Activated B cell treated with CpG ODN at 0.5 μM for 24 hours (primary cell): Measurements from ENCODE around the gene USP38. TPM values are rescaled to one million over a fixed set of nuclear protein-coding genes. Genes with fewer than 3 reads are reported as not detected.

ENCODE experiments used
- ATAC-seq: fragments of 200-7000 bp; cut with Tn5 transposase; one replicate; pipeline ENCODE4 v1.10.0; 2021; ENCODE audit warnings: low read depth, mild to moderate bottlenecking, moderate library complexity
- CTCF ChIA-PET: fragments of 350-600 bp; sonication (Branson Sonifier 250); formaldehyde crosslinking; loops from one replicate; lab custom pipeline; 2021; ENCODE audit warnings: antibody characterized with exemption; lab: Charles Lee
- POLR2A ChIA-PET: fragments of 350-600 bp; sonication (Branson Sonifier 250); formaldehyde crosslinking; loops from one replicate; lab custom pipeline; 2021; ENCODE audit warnings: antibody characterized with exemption; lab: Charles Lee
- DNase-seq: peaks from one replicate; pipeline ENCODE4 v3.0.0; 2022
- H3K27ac Mint-ChIP-seq: one replicate; pipeline ENCODE4 v1.8.0; 2020; ENCODE audit warnings: mixed read lengths
- H3K27me3 Mint-ChIP-seq: one replicate; pipeline ENCODE4 v1.8.0; 2021; ENCODE audit warnings: mixed read lengths
- H3K36me3 Mint-ChIP-seq: one replicate; pipeline ENCODE4 v1.8.0; 2021; ENCODE audit warnings: low read depth, mixed read lengths
- H3K4me1 Mint-ChIP-seq: one replicate; pipeline ENCODE4 v1.8.0; 2021; ENCODE audit warnings: mixed read lengths
- H3K4me3 Mint-ChIP-seq: one replicate; pipeline ENCODE4 v1.8.0; 2020; ENCODE audit warnings: mild to moderate bottlenecking, mixed read lengths
- H3K9me3 Mint-ChIP-seq: one replicate; pipeline ENCODE4 v1.8.0; 2020; ENCODE audit warnings: mixed read lengths
- intact Hi-C: fragments of 100-400 bp; cut with micrococcal nuclease; formaldehyde crosslinking; loops from one replicate; pipeline ENCODE4 v1.15.1; 2024
- total RNA-seq: library from RNA; stranded (reverse); gene quantifications from 2 replicates; pipeline ENCODE4 v1.2.3, GENCODE V29; 2022
- TF ChIP-seq, protein P1 (sequence below): fragments of 200-600 bp; IDR thresholded peaks from one replicate; pipeline ENCODE4 v1.8.0; 2022; ENCODE audit warnings: antibody characterized with exemption, mild to moderate bottlenecking

The USP38 gene
- total RNA-seq, 1 donor from 2014 or later = 24.9 TPM

DNA sequence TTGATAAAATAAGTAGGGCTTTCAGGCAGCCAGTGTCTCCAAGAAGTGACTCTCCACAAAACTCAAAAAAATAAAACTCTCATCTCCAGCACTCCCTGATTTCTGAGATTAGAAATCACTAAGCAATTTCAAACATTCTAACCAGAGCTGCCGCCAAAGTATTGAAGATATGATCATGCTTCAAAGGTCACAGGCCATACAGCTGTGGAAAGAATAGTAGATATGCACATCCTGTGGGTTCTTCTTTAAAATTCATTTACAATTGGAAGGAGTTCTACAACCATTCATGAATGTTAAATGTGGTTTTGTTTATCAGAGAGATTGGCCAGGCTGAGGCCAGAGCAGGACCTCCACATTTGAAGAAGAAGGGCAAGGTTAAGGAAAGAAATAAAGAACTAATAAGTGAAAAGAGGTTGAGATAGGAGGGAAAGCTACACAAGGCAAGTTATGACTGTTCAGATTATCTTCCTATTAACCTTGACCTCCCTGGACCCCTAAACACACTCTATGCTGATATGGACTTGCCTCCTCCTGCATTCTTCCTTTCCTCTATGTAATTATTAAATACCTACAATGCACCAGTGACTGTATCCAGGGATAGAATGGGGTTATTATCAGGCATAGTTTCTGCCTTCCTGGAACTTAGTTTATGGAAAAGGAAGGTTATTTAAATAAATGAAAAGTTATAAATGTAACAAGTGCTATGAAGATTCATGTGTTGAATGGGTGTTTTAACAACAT lies 56.4 kb downstream of the USP38 start:
- H3K4me1 Mint-ChIP-seq = no peaks in the 10 kb centered on the region
- peaks cover 11% of the 10 kb centered on the region for H3K9me3 Mint-ChIP-seq
- no peak overlapping the region for H3K4me3 Mint-ChIP-seq
- CTCF ChIA-PET = no interaction called here
- no peaks in the 10 kb centered on the region for H3K36me3 Mint-ChIP-seq
- no peaks in the 10 kb centered on the region for H3K27me3 Mint-ChIP-seq
- ATAC-seq = no peak
- no peak overlapping the region for H3K27ac Mint-ChIP-seq
- no peak for DNase-seq
- TF ChIP-seq, protein P1, sequence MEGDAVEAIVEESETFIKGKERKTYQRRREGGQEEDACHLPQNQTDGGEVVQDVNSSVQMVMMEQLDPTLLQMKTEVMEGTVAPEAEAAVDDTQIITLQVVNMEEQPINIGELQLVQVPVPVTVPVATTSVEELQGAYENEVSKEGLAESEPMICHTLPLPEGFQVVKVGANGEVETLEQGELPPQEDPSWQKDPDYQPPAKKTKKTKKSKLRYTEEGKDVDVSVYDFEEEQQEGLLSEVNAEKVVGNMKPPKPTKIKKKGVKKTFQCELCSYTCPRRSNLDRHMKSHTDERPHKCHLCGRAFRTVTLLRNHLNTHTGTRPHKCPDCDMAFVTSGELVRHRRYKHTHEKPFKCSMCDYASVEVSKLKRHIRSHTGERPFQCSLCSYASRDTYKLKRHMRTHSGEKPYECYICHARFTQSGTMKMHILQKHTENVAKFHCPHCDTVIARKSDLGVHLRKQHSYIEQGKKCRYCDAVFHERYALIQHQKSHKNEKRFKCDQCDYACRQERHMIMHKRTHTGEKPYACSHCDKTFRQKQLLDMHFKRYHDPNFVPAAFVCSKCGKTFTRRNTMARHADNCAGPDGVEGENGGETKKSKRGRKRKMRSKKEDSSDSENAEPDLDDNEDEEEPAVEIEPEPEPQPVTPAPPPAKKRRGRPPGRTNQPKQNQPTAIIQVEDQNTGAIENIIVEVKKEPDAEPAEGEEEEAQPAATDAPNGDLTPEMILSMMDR = no peak
- intact Hi-C loops = no loop called here
- POLR2A ChIA-PET = no interaction called here

DNA sequence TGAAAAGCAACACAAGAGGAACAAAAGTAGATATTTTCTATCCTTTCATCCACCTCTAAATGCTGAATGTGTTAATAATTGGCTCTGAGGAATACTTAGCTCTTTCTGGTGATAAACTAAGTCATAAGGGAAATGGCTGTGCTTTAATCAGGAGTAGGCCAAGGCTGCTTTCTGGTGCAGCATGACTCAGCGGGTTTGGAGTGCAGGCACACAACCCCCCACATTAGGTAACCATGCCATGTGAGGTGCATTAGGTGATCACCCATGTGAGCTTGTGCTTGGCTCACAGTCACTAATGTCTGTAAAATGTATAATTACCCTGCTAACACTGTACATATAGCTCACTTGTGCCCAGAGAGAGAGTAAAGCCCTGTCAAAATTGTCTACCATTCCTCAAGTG lies 57.2 kb downstream of the USP38 start:
- H3K9me3 Mint-ChIP-seq = peaks cover 11% of the 10 kb centered on the region
- ChIA-PET POLR2A (no interaction called here), CTCF (no interaction called here)
- no peak overlapping the region for H3K4me3 Mint-ChIP-seq
- no peak for ATAC-seq
- DNase-seq = no peak
- intact Hi-C loops = no loop called here
- H3K36me3 Mint-ChIP-seq = no peaks in the 10 kb centered on the region
- no peaks in the 10 kb centered on the region for H3K4me1 Mint-ChIP-seq
- TF ChIP-seq, protein P1 = no peak
- no peaks in the 10 kb centered on the region for H3K27me3 Mint-ChIP-seq
- H3K27ac Mint-ChIP-seq = no peak overlapping the region

- POLR2A ChIA-PET = no interaction called here
- H3K36me3 Mint-ChIP-seq = no peaks in the 10 kb centered on the region
- no peak overlapping the region for H3K27ac Mint-ChIP-seq
- TF ChIP-seq, protein P1 = no peak
- no peaks in the 10 kb centered on the region for H3K27me3 Mint-ChIP-seq
- no peak for ATAC-seq
- no peak overlapping the region for H3K4me3 Mint-ChIP-seq
- CTCF ChIA-PET = no interaction called here
- H3K9me3 Mint-ChIP-seq = peaks cover 11% of the 10 kb centered on the region
- H3K4me1 Mint-ChIP-seq = no peaks in the 10 kb centered on the region
- intact Hi-C loops = no loop called here
- no peak for DNase-seq
Measured at GRCh38 chr4:143243041-143243440, 58.3 kb downstream of the USP38 start.

GRCh38 chr4:143246977-143247376 lies 62.3 kb downstream of the USP38 start:
- ATAC-seq (no peak), DNase-seq (no peak)
- ChIA-PET POLR2A (no interaction called here), CTCF (no interaction called here)
- TF ChIP-seq, protein P1 = no peak
- intact Hi-C loops = no loop called here
- Mint-ChIP-seq H3K27me3 (no peaks in the 10 kb centered on the region), H3K27ac (no peak overlapping the region), H3K9me3 (peaks cover 7% of the 10 kb centered on the region), H3K4me3 (no peak overlapping the region), H3K4me1 (no peaks in the 10 kb centered on the region), H3K36me3 (no peaks in the 10 kb centered on the region)

DNA sequence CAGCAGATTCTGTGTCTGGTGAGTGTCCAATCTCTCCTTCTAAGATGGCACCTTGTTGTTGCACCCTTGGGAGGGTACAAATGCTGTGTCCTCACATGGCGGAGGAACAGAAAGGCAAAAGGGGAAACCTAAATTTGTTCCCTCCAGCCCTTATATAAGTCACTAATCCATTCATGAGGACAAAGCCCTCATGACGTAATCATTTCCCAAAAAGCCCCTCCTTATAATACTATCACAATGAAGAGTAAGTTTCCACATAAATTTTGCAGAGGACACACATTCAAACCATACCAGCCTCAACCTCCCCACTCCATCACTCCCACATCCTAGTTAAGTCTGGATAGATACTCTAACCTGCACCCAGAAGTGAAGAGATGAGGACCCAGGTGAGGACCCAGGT lies 63.1 kb downstream of the USP38 start:
- peaks cover 5% of the 10 kb centered on the region for H3K9me3 Mint-ChIP-seq
- no peaks in the 10 kb centered on the region for H3K36me3 Mint-ChIP-seq
- TF ChIP-seq, protein P1 = no peak
- no peaks in the 10 kb centered on the region for H3K27me3 Mint-ChIP-seq
- H3K27ac Mint-ChIP-seq = no peak overlapping the region
- H3K4me1 Mint-ChIP-seq = no peaks in the 10 kb centered on the region
- ATAC-seq = no peak
- DNase-seq = no peak
- POLR2A ChIA-PET = no interaction called here
- CTCF ChIA-PET = no interaction called here
- H3K4me3 Mint-ChIP-seq = no peak overlapping the region
- intact Hi-C loops = no loop called here
